IMR-90 (cell line): ENCODE results near the gene ALDH1A2.

Source experiments
- BHLHE40 ChIP-seq: fragments of 150-350 bp; IDR thresholded peaks from 2 replicates; pipeline ENCODE4 v1.6.1; 2016; ENCODE audit warnings: mild to moderate bottlenecking, low read depth, low read length
- CHD1 ChIP-seq: IDR thresholded peaks from 2 replicates; pipeline ENCODE4 v1.6.1; 2012; ENCODE audit warnings: low read depth, low read length, improper control_type of control experiment
- FOS ChIP-seq: fragments of 150-350 bp; IDR thresholded peaks from 2 replicates; pipeline ENCODE4 v1.6.1; 2016; ENCODE audit warnings: low read depth, low read length
- MAFK ChIP-seq: IDR thresholded peaks from 2 replicates; pipeline ENCODE4 v1.6.1; 2012; ENCODE audit warnings: low read depth, low read length, improper control_type of control experiment
- MAZ ChIP-seq: IDR thresholded peaks from 2 replicates; pipeline ENCODE4 v1.6.1; 2012; ENCODE audit warnings: low read depth, mild to moderate bottlenecking, low read length, improper control_type of control experiment, moderate library complexity, borderline replicate concordance
- MXI1 ChIP-seq: IDR thresholded peaks from 2 replicates; pipeline ENCODE4 v1.6.1; 2012; ENCODE audit warnings: low read depth, mild to moderate bottlenecking, low read length, moderate library complexity, borderline replicate concordance
- NFE2L2 ChIP-seq: fragments of 150-350 bp; IDR thresholded peaks from 2 replicates; pipeline ENCODE4 v1.6.1; 2016; ENCODE audit warnings: low read depth, mild to moderate bottlenecking, low read length
- POLR2A ChIP-seq: IDR thresholded peaks from 2 replicates; pipeline ENCODE4 v1.6.1; 2012; ENCODE audit warnings: mild to moderate bottlenecking, low read depth, low read length
- RAD21 ChIP-seq: IDR thresholded peaks from 2 replicates; pipeline ENCODE4 v1.6.1; 2012; ENCODE audit warnings: low read length, improper control_type of control experiment
- RCOR1 ChIP-seq: IDR thresholded peaks from 2 replicates; pipeline ENCODE4 v1.6.1; 2012; ENCODE audit warnings: mild to moderate bottlenecking, low read length, improper control_type of control experiment; ENCODE audit not compliant: insufficient replicate concordance
- RFX5 ChIP-seq: IDR thresholded peaks from 2 replicates; pipeline ENCODE4 v1.8.0; 2012; ENCODE audit warnings: low read depth, mild to moderate bottlenecking, low read length, moderate library complexity
- TF ChIP-seq, protein P1 (sequence below): conservative IDR thresholded peaks from 2 replicates; pipeline ENCODE4 v1.5.1; 2012; ENCODE audit warnings: mild to moderate bottlenecking, low read depth, low read length, improper control_type of control experiment
- TF ChIP-seq, protein P2 (sequence below): fragments of 150-350 bp; IDR thresholded peaks from 2 replicates; pipeline ENCODE4 v1.6.1; 2017; ENCODE audit warnings: mild to moderate bottlenecking, antibody characterized with exemption, low read length, low read depth
- TF ChIP-seq, protein P3 (sequence below): fragments of 150-350 bp; IDR thresholded peaks from 2 replicates; pipeline ENCODE4 v1.6.1; 2016; ENCODE audit warnings: low read depth, mild to moderate bottlenecking, low read length, moderate library complexity, borderline replicate concordance

DNA sequence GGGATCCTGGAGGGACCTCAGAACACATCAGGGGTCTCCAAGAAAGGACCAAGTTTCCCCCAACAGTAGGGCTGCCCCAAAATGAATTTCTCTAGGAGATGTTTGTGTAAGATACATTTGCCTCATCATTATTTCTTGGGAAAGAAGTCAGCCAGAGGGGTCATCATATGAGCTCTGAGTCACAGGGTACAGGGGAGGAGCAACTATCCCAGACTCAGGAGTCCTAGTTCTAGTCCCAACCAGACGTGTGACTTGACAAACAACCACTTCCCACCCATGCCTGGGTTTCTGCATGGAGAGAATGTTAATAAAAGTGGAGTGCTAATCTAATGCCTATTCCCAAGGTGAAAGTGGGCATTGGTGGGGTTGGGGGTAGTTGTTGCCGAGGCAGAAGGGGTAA, 144.1 kb downstream of the ALDH1A2 start:
- TF ChIP-seq RCOR1 (no peak), BHLHE40 (no peak), CHD1 (no peak), MXI1 (no peak), RFX5 (no peak), RAD21 (no peak), MAFK (no peak), MAZ (no peak), NFE2L2 (no peak), POLR2A (no peak), FOS (no peak)
- TF ChIP-seq, protein P1, sequence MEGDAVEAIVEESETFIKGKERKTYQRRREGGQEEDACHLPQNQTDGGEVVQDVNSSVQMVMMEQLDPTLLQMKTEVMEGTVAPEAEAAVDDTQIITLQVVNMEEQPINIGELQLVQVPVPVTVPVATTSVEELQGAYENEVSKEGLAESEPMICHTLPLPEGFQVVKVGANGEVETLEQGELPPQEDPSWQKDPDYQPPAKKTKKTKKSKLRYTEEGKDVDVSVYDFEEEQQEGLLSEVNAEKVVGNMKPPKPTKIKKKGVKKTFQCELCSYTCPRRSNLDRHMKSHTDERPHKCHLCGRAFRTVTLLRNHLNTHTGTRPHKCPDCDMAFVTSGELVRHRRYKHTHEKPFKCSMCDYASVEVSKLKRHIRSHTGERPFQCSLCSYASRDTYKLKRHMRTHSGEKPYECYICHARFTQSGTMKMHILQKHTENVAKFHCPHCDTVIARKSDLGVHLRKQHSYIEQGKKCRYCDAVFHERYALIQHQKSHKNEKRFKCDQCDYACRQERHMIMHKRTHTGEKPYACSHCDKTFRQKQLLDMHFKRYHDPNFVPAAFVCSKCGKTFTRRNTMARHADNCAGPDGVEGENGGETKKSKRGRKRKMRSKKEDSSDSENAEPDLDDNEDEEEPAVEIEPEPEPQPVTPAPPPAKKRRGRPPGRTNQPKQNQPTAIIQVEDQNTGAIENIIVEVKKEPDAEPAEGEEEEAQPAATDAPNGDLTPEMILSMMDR, result no peak
- TF ChIP-seq, protein P2, sequence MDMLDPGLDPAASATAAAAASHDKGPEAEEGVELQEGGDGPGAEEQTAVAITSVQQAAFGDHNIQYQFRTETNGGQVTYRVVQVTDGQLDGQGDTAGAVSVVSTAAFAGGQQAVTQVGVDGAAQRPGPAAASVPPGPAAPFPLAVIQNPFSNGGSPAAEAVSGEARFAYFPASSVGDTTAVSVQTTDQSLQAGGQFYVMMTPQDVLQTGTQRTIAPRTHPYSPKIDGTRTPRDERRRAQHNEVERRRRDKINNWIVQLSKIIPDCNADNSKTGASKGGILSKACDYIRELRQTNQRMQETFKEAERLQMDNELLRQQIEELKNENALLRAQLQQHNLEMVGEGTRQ, result no peak
- TF ChIP-seq, protein P3, sequence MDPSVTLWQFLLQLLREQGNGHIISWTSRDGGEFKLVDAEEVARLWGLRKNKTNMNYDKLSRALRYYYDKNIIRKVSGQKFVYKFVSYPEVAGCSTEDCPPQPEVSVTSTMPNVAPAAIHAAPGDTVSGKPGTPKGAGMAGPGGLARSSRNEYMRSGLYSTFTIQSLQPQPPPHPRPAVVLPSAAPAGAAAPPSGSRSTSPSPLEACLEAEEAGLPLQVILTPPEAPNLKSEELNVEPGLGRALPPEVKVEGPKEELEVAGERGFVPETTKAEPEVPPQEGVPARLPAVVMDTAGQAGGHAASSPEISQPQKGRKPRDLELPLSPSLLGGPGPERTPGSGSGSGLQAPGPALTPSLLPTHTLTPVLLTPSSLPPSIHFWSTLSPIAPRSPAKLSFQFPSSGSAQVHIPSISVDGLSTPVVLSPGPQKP, result no peak
